HEK293 (cell line): ENCODE measurements around the gene GLMP.

Source experiments
- CTCF ChIA-PET: fragments of 350-600 bp; formaldehyde crosslinking; extraction: SDS; loops from one replicate; lab custom pipeline; 2021; ENCODE audit warnings: antibody characterized with exemption; lab: Yijun Ruan, JAX
- POLR2A ChIA-PET: fragments of 300-600 bp; formaldehyde crosslinking; extraction: SDS; loops from one replicate; lab custom pipeline; 2020; ENCODE audit warnings: antibody characterized with exemption, inconsistent platforms; lab: Yijun Ruan, JAX
- H3K27ac ChIP-seq: fragments of 200-500 bp; sonication (Bioruptor generic); 2 replicates; pipeline ENCODE4 v1.5.1; 2014; ENCODE audit warnings: low read depth, low read length, control low read depth, inconsistent platforms; ENCODE audit errors: extremely low read depth
- H3K36me3 ChIP-seq, 2 experiments: fragments of 200-500 bp in 1 of 2; sonication (Bioruptor generic) in 1 of 2; 1 replicate in 1 of 2; 2 replicates in 1 of 2; pipeline ENCODE4 v1.5.1; 2014 to 2017; ENCODE audit warnings: inconsistent platforms in 2 of 2, low read length in 2 of 2; ENCODE audit not compliant: control insufficient read depth in 2 of 2, insufficient read depth in 1 of 2
- H3K4me1 ChIP-seq: fragments of 200-500 bp; sonication (Bioruptor generic); 2 replicates; pipeline ENCODE4 v1.5.1; 2014; ENCODE audit warnings: mild to moderate bottlenecking, low read length, inconsistent platforms; ENCODE audit not compliant: control insufficient read depth, insufficient read depth
- H3K4me3 ChIP-seq: 2 replicates; pipeline ENCODE4 v1.5.1; 2011; ENCODE audit warnings: low read depth, mild to moderate bottlenecking, control low read depth, low read length, moderate library complexity
- H3K9me3 ChIP-seq: fragments of 200-500 bp; sonication (Bioruptor generic); 2 replicates; pipeline ENCODE4 v1.5.1; 2014; ENCODE audit warnings: low read depth, low read length, inconsistent platforms; ENCODE audit not compliant: control insufficient read depth, insufficient read depth
- FEZF1 ChIP-seq: fragments of 450-650 bp; formaldehyde crosslinking; IDR thresholded peaks from 2 replicates; pipeline ENCODE4 v1.5.1; 2016; ENCODE audit warnings: missing biosample characterization, missing genetic modification characterization
- GLIS2 ChIP-seq: fragments of 450-650 bp; formaldehyde crosslinking; IDR thresholded peaks from 2 replicates; pipeline ENCODE4 v1.5.1; 2016; ENCODE audit warnings: missing biosample characterization, missing genetic modification characterization
- ZBTB48 ChIP-seq: fragments of 450-650 bp; formaldehyde crosslinking; IDR thresholded peaks from 2 replicates; pipeline ENCODE4 v1.5.1; 2016; ENCODE audit warnings: missing biosample characterization, missing genetic modification characterization
- ZBTB7A ChIP-seq: fragments of 450-650 bp; formaldehyde crosslinking; IDR thresholded peaks from 2 replicates; pipeline ENCODE4 v1.5.1; 2016; ENCODE audit warnings: low read depth, missing biosample characterization, missing genetic modification characterization
- ZFP69B ChIP-seq: fragments of 450-650 bp; formaldehyde crosslinking; IDR thresholded peaks from 2 replicates; pipeline ENCODE4 v1.5.1; 2016; ENCODE audit warnings: missing biosample characterization, missing genetic modification characterization
- ZNF138 ChIP-seq: fragments of 450-650 bp; formaldehyde crosslinking; IDR thresholded peaks from 2 replicates; pipeline ENCODE4 v1.5.1; 2016; ENCODE audit warnings: missing biosample characterization, missing genetic modification characterization, borderline replicate concordance
- ZNF157 ChIP-seq: fragments of 450-650 bp; formaldehyde crosslinking; IDR thresholded peaks from 2 replicates; pipeline ENCODE4 v1.5.1; 2016; ENCODE audit warnings: missing biosample characterization, missing genetic modification characterization
- ZNF211 ChIP-seq: fragments of 450-650 bp; formaldehyde crosslinking; IDR thresholded peaks from 2 replicates; pipeline ENCODE4 v1.5.1; 2016; ENCODE audit warnings: low read depth, missing biosample characterization, missing genetic modification characterization
- ZNF239 ChIP-seq: fragments of 450-650 bp; formaldehyde crosslinking; IDR thresholded peaks from 2 replicates; pipeline ENCODE4 v1.5.1; 2016; ENCODE audit warnings: missing biosample characterization, missing genetic modification characterization
- ZNF248 ChIP-seq: fragments of 450-650 bp; formaldehyde crosslinking; IDR thresholded peaks from 2 replicates; pipeline ENCODE4 v1.5.1; 2017; ENCODE audit warnings: missing biosample characterization, missing genetic modification characterization
- ZNF266 ChIP-seq: fragments of 450-650 bp; formaldehyde crosslinking; IDR thresholded peaks from 2 replicates; pipeline ENCODE4 v1.5.1; 2016; ENCODE audit warnings: missing biosample characterization, missing genetic modification characterization, low read depth
- ZNF350 ChIP-seq: fragments of 450-650 bp; formaldehyde crosslinking; IDR thresholded peaks from 2 replicates; pipeline ENCODE4 v1.5.0; 2017; ENCODE audit warnings: missing biosample characterization, mild to moderate bottlenecking, missing genetic modification characterization
- ZNF354C ChIP-seq: fragments of 450-650 bp; formaldehyde crosslinking; IDR thresholded peaks from 2 replicates; pipeline ENCODE4 v1.5.1; 2016; ENCODE audit warnings: missing biosample characterization, missing genetic modification characterization, low read depth, borderline replicate concordance
- ZNF366 ChIP-seq: fragments of 450-650 bp; formaldehyde crosslinking; conservative IDR thresholded peaks from 2 replicates; pipeline ENCODE4 v1.5.1; 2016; ENCODE audit warnings: missing biosample characterization, missing genetic modification characterization
- ZNF37A ChIP-seq: fragments of 450-650 bp; IDR thresholded peaks from 2 replicates; pipeline ENCODE4 v1.5.1; 2018; ENCODE audit warnings: missing biosample characterization, missing genetic modification characterization
- ZNF529 ChIP-seq: fragments of 450-650 bp; formaldehyde crosslinking; IDR thresholded peaks from 2 replicates; pipeline ENCODE4 v1.5.1; 2017; ENCODE audit warnings: missing genetic modification characterization, missing biosample characterization; ENCODE audit not compliant: insufficient replicate concordance
- ZNF629 ChIP-seq: fragments of 450-650 bp; formaldehyde crosslinking; IDR thresholded peaks from 2 replicates; pipeline ENCODE4 v1.5.1; 2017; ENCODE audit warnings: missing biosample characterization, missing genetic modification characterization
- ZNF664 ChIP-seq: fragments of 450-650 bp; formaldehyde crosslinking; IDR thresholded peaks from 2 replicates; pipeline ENCODE4 v1.5.1; 2016; ENCODE audit warnings: missing biosample characterization, missing genetic modification characterization
- ZNF776 ChIP-seq: fragments of 450-650 bp; formaldehyde crosslinking; IDR thresholded peaks from 2 replicates; pipeline ENCODE4 v1.5.0; 2017; ENCODE audit warnings: missing biosample characterization, missing genetic modification characterization, borderline replicate concordance
- ZNF830 ChIP-seq: fragments of 450-650 bp; IDR thresholded peaks from 2 replicates; pipeline ENCODE4 v1.5.0; 2018; ENCODE audit warnings: missing biosample characterization, missing genetic modification characterization, low read depth, mild to moderate bottlenecking, moderate library complexity
- ZSCAN30 ChIP-seq: fragments of 450-650 bp; IDR thresholded peaks from 2 replicates; pipeline ENCODE4 v1.5.1; 2018; ENCODE audit warnings: missing biosample characterization, mild to moderate bottlenecking, missing genetic modification characterization, moderate library complexity
- TF ChIP-seq, protein P1 (sequence below): fragments of 450-650 bp; formaldehyde crosslinking; IDR thresholded peaks from 2 replicates; pipeline ENCODE4 v1.5.1; 2016; ENCODE audit warnings: missing biosample characterization, missing genetic modification characterization
- TF ChIP-seq, protein P2 (sequence below): fragments of 450-650 bp; formaldehyde crosslinking; IDR thresholded peaks from 2 replicates; pipeline ENCODE4 v1.5.1; 2016; ENCODE audit warnings: missing biosample characterization, missing genetic modification characterization, borderline replicate concordance
- TF ChIP-seq, protein P3 (sequence below): fragments of 450-650 bp; IDR thresholded peaks from 2 replicates; pipeline ENCODE4 v1.5.1; 2018; ENCODE audit warnings: missing biosample characterization, mild to moderate bottlenecking, missing genetic modification characterization

GLMP gene

DNA sequence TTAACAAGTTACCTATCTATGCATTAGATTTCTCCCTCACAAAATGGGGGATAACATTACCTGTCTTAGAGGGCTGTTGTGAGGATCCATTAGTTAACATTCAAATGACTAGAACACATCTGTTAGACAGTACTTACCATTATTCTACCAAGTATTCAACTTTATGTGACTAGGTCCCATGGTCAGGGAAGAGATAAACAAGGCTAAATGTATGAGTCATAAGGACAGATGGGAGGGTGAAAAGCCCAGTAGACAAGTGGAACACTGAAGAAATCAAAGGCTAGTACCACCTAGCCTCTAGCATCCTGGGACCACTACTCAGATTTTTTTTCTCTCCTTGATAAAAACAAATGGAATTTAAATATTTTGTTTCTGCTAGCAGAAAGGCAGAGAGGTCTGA lies 12.6 kb upstream of the GLMP start:
- CTCF ChIA-PET, result interaction anchor here (1.0 kb wide), 1 partner anchor 11 kb away, joined by 3 read pairs; no protein-coding TSS in a partner anchor
- POLR2A ChIA-PET, result no interaction called here
- H3K36me3 ChIP-seq, result peaks cover 74 to 80% of the 10 kb centered on the region in 2 experiments

DNA sequence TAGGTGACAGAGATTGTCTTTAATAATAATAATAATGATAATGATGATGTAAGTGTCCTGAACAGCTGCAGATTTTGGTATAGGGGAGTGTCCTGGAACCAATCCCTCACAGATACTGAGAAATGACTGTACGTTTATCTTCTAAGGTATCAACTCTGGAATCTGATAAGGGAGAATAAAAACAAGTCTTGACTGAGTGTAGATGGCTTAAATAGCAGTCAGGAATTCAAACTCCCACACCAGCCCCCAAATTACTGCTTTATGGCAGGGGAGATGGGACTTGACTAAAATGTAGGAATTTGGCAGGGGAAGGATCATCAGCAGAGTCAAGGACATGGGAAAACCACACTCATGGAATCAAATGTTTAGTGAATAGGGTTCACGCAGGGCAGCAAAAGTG lies 9.7 kb upstream of the GLMP start:
- CTCF ChIA-PET, result no interaction called here
- no peaks in the 10 kb centered on the region for H3K4me1 ChIP-seq
- POLR2A ChIA-PET, result interaction anchor here (0.6 kb wide), 1 partner anchor 34 kb away, joined by 5 read pairs; no protein-coding TSS in a partner anchor
- peaks cover 50 to 56% of the 10 kb centered on the region in 2 experiments for H3K36me3 ChIP-seq
- H3K4me3 ChIP-seq, result no peak overlapping the region
- TF ChIP-seq ZNF138 (no peak), ZSCAN30 (tag by site-specific recombination) (no peak), ZNF629 (no peak), ZNF37A (no peak), ZBTB48 (tag by site-specific recombination) (no peak)
- TF ChIP-seq, protein P1, sequence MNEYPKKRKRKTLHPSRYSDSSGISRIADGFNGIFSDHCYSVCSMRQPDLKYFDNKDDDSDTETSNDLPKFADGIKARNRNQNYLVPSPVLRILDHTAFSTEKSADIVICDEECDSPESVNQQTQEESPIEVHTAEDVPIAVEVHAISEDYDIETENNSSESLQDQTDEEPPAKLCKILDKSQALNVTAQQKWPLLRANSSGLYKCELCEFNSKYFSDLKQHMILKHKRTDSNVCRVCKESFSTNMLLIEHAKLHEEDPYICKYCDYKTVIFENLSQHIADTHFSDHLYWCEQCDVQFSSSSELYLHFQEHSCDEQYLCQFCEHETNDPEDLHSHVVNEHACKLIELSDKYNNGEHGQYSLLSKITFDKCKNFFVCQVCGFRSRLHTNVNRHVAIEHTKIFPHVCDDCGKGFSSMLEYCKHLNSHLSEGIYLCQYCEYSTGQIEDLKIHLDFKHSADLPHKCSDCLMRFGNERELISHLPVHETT (tag by site-specific recombination), result no peak
- TF ChIP-seq, all 188 proteins: peak for 0
- Histone ChIP-seq H3K27ac (no peak overlapping the region), H3K9me3 (no peaks in the 10 kb centered on the region)

More for the DNA sequence above, 12.6 kb upstream of the GLMP start:
- TF ChIP-seq ZNF354C (tag by site-specific recombination) (no peak), ZBTB7A (no peak), ZNF629 (no peak), ZNF664 (tag by site-specific recombination) (no peak), FEZF1 (tag by site-specific recombination) (no peak), ZNF211 (tag by site-specific recombination) (no peak), ZNF157 (tag by site-specific recombination) (no peak), ZNF366 (tag by site-specific recombination) (no peak), GLIS2 (tag by site-specific recombination) (no peak), ZFP69B (tag by site-specific recombination) (no peak), ZNF266 (tag by site-specific recombination) (no peak), ZNF529 (tag by site-specific recombination) (no peak), ZNF350 (tag by site-specific recombination) (no peak), ZNF248 (no peak), ZNF830 (tag by site-specific recombination) (no peak), ZNF776 (tag by site-specific recombination) (no peak), ZNF239 (tag by site-specific recombination) (no peak), ZNF138 (no peak)
- TF ChIP-seq, protein P2, sequence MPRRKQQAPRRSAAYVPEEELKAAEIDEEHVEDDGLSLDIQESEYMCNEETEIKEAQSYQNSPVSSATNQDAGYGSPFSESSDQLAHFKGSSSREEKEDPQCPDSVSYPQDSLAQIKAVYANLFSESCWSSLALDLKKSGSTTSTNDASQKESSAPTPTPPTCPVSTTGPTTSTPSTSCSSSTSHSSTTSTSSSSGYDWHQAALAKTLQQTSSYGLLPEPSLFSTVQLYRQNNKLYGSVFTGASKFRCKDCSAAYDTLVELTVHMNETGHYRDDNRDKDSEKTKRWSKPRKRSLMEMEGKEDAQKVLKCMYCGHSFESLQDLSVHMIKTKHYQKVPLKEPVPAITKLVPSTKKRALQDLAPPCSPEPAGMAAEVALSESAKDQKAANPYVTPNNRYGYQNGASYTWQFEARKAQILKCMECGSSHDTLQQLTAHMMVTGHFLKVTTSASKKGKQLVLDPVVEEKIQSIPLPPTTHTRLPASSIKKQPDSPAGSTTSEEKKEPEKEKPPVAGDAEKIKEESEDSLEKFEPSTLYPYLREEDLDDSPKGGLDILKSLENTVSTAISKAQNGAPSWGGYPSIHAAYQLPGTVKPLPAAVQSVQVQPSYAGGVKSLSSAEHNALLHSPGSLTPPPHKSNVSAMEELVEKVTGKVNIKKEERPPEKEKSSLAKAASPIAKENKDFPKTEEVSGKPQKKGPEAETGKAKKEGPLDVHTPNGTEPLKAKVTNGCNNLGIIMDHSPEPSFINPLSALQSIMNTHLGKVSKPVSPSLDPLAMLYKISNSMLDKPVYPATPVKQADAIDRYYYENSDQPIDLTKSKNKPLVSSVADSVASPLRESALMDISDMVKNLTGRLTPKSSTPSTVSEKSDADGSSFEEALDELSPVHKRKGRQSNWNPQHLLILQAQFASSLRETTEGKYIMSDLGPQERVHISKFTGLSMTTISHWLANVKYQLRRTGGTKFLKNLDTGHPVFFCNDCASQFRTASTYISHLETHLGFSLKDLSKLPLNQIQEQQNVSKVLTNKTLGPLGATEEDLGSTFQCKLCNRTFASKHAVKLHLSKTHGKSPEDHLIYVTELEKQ (tag by site-specific recombination), result no peak
- TF ChIP-seq, protein P3, sequence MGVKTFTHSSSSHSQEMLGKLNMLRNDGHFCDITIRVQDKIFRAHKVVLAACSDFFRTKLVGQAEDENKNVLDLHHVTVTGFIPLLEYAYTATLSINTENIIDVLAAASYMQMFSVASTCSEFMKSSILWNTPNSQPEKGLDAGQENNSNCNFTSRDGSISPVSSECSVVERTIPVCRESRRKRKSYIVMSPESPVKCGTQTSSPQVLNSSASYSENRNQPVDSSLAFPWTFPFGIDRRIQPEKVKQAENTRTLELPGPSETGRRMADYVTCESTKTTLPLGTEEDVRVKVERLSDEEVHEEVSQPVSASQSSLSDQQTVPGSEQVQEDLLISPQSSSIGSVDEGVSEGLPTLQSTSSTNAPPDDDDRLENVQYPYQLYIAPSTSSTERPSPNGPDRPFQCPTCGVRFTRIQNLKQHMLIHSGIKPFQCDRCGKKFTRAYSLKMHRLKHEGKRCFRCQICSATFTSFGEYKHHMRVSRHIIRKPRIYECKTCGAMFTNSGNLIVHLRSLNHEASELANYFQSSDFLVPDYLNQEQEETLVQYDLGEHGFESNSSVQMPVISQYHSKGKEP, result no peak
- TF ChIP-seq, all 188 proteins: peak for 0
- Histone ChIP-seq H3K27ac (no peak overlapping the region), H3K9me3 (no peaks in the 10 kb centered on the region), H3K4me1 (no peaks in the 10 kb centered on the region), H3K4me3 (no peak overlapping the region)
